T-helper 1 cell (primary cell): ENCODE measurements around the gene CNTN5.

ENCODE experiments used
- DNase-seq, 5 donors: peaks; one replicate each; pipeline ENCODE4 v3.0.0-alpha.2; 2012 to 2020

Gene CNTN5

DNA sequence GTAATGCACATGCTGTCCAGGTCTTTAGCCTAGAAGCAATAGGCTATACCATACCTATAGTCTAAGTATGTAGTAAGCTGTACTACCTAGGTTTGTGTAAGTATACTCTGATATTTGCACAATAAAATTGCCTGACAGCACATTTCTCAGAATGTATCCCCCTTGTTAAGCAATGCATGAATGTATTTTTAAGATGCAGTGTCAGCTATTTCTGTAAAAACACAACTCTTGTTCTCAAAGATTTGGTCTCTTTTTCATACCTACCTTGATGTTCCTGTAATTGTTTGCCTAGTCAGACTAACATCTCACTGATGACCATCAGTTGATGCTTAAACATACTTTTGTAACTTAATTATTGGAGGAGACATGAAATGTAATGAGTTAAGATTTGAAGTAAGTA, 619.9 kb downstream of the CNTN5 start:
- DNase-seq = no peak

DNA sequence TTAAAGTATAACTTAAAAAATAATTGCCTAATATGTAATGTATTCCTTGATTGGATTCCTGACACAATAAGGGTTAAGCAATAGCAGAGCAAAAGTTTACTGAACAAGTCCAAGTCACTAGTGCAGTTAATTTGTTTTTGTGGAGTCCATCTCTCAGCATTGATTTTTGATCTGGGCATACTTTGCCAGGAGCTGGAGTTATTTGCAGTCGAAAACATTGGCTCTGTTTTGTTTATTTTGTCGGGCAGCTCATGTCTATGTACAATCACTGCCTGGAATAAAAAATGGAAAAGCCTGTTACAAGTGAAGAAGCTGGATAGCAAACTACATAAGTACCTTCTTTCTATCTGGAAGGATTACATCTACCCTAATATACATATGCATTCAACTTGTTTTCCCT, 625.2 kb downstream of the CNTN5 start:
- no peak for DNase-seq

DNA sequence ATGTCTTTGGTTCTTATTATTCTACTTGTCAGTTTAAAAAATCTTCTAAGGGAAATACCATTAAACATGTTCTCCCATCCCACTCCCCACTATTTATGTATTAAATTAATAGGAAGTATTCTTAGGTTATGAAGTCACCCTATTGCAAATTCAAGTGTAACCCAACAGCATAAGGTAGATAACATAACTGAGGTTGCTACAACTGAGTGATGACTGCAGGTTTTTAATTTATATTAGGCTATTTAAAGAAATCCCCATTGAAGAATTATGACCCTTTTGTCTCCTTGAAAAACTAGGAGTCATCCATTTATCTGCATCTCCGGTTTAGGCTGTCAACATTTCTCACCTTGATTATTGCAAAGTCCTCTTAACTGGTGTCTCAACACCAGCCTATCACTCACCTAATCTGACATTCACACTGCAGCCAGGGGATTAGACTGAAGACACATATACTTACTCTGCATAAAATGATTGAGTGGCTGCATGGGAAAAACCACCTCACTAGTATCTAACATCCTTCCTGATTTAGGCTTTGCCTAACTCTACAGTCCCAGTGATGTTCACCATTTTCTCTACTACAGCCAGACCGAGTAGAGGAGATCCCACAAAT, 649.4 kb downstream of the CNTN5 start:
- DNase-seq = no peak

DNA sequence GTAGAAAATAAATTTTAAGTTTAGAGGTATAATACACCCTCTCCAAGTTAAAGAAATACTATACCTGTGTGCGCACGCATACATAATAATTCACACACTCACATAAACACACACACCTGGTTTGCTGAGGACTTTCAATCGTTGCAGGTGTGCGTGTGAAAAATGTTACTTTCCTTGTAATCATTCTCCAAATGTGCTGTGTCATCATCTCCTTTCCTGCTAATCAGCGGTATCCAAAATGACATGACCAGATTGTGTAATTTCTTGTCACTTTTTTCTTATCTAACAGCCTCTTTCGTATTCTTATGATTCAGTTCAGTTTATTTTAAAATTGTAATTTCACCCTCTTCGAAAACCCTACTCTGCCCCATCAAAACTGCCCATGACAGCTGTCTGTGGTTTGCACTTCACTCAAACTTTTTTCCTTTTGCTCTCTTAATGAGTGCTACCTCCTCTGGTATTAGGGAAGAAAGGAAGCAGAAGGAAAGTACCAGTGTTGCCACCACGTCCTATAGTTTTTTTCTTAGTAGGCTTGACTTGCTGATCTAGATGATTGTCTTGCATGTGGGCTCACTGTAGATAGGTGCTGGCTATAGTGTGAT, 651.2 kb downstream of the CNTN5 start:
- DNase-seq = no peak

DNA sequence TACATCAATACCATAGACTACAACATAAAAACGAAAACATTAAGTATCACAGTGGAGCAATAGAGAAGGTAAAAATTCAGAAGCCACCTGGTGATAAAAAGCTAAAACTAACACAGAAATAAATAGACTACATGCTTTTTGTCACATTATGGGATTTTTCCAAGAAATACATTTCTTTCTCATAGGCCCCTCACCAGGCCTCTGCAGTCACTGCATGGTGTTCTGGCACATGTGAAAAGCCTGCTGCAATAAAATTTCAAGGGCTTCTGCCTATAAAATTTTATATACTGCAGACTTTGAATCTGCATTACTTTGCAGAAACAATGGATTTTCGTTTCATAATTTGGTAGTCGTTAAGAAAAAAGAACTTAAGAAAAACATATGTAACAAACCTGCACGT, 655.5 kb downstream of the CNTN5 start:
- no peak for DNase-seq

DNA sequence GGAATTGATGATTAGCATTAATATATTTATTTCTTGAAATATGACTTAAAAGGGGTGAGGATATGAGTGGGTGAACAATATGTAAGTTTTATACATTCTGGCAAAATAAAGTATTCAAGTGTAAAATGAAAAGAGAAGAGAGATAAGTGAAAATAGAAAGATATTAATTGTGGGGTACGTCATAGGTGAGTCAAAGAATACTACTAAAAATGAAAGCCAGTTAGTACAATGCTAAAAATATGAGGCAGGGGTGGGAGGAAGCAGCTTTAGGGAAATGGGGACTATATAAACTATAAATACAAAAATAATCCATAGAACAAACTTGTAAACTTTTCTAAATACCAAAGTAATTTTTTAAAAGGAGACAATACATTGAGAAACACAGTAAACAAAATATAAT, 661.4 kb downstream of the CNTN5 start:
- DNase-seq = no peak

DNA sequence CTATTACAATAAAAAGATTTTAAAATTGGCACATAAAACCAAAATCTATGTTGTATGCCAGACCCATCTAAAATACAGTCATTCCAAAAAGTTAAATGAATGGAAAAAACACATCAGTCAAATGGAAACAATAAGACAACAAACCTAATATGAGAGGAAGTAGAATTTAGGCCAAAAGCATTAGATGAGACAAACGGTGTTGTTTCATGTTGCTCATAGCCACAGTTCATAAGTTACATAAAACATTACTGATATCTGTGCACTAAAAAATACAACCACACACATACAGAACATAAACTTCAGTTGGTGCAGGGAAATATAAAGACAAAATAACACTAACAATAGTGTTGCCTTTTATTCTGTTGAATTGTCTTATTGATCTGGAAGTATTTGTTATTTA, 661.9 kb downstream of the CNTN5 start:
- no peak for DNase-seq

DNA sequence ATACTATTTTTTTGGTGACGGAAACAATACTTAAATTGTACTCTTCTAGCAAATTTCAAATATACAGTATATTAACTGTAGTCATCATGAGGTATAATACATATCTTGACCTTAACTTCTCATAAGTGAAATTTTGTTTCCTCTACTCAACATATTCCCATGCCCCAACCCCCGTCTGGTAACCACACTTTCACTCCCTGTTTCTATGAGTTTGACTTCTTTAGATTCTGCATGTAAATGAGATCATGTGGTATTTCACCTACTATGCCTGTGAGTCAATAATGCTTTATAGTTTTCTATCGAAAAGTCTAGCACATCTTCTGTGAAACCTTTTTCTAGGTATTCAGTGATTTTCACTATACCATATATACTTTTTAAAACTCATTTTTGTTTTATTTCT, 663.2 kb downstream of the CNTN5 start:
- DNase-seq = no peak

DNA sequence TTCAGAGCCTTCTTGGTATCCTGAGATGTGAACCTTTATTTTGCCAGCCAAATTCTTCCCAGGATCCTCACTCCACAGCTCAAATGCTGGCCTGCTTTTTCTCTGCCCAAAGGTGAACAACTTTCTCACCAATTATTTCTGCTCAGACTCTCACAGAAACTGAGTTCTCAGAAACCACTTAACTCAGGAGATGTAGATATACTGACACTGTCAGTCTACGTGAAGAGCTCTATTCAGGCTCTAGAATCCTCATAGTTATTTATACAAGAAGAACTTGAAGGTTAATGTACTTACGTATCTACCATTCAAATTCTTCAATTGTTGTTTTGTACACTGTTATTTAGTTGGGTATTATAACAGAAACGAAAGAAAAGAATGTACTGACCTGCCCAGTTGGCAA, 666.1 kb downstream of the CNTN5 start:
- no peak for DNase-seq

DNA sequence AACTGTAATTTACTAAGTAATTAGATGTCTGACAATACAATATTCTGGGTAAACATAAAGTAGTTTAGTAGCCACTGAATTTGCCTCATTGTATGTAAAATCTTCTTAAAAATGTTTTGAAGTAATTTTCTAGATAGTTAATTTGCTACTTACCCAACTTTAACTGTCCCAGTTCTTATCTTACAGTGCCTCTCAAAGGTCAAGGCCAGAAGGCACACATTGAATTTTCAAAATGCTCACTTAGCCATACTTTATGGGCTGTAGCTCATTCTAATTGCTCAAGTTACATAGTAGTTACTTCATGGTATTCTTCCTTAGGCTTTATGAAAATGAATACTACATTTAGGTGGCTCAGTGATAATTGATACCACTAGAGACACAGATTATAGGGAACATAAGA, 666.6 kb downstream of the CNTN5 start:
- DNase-seq = no peak

DNA sequence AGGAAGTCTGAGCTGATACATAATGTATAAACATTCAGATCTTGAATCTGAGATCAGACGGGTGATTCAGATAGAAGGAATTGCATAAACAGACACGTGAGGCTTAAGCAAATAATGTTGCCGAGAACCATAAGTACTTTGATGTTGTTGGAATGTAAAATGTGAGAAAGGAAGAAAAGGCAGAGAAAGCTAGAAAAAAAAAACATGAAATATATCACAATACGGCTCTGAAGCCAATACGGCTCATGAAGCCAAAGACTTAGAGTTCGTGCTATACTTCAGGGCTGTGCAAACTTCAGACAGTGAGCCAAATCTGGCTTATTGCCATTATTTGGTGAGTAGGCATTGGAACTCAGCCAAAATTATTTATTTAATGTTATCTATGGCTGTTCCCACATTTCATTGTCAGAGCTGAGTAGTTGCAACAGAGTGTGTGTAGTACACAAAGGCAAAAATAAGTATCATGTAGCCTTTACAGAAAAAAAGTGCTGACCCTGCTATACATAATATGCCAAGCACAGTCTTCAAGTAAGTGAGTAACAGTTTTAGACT, 673.3 kb downstream of the CNTN5 start:
- no peak for DNase-seq

DNA sequence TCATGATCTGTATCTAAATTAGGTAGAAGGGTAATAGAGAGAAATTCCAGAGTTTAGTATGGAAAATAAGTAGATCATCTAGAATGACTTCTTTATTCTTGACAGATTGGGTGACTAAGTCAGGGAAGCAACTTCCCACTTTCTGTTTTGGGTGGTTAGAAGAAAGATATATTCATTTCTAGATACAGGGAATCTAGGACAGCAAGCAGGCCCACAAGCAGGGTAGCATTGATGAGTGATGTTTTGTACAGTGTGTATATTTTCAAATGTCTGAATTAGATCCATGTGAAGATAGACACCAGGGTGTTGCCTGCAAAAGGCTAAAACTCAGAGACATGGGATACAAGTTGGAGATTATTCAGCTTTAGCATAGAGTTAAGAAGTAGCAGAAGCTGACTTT, 674.4 kb downstream of the CNTN5 start:
- DNase-seq = no peak

DNA sequence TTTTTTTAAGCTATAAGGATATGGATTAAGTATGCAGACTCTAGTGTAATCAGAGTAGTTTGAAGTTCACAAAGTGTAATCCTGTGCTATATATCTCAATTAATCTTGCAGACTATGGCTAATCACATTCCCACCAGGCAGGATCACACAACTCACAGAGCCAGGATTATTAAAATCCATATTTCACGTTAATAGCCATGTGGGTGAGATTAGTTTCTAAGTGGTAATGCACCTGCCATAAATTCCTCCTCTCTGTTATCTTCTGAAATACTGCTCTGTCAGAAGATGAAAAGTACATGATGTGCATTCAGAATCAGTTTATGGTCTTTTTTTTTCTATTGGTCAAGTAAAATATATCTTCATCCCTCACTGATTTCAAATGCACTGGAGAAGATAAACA, 686.1 kb downstream of the CNTN5 start:
- no peak for DNase-seq

DNA sequence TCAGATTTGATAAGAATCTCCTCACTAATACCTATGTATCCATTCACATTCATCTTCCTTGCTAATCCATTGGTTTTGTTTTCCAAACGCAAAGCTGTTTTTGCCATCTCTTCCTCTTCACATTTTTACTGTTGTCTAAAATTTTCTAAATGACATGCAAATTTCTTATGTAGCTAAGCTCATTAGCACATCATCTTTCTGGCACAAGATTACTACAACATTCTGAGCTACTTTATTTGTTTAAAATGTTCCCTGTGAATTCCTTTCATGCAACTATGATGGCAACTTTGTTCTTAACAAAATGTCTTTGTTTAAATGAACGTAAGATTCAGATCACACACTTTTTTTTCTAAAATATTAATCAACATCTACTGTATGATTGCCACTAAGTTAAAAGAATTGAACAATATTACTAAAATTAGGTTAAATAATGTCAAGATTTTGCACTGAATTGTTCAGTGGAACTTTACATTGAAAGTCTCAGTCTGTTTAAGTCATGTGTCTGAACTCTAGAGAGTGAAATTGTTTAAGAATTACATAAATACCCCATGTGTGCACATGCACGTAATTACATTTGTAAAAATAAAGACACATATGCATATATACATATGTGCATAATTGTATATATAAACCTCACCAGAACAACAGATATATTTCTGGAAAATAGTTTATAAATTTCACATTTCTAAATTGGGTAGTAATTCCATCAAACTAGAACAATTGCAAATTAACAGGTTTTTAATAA, 688.4 kb downstream of the CNTN5 start:
- DNase-seq = no peak

DNA sequence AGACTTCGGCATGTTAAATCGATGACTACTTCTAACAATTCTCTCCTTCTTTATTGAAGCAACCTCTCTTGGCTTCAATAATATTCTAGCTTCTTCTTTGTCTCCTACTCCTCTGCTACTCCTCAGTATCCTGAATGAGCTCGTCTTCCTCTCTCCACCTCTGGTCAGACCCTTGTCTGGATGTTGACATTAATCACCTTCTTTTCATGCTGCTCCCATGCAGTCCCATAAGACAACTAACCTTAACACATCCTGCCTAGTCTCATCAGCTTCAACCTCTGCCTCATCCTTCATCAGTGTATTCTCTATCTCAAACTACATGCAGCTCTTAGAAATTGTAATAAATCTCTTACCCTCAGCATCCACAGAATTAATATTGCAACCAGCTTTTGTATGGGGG, 695.6 kb downstream of the CNTN5 start:
- DNase-seq = no peak

DNA sequence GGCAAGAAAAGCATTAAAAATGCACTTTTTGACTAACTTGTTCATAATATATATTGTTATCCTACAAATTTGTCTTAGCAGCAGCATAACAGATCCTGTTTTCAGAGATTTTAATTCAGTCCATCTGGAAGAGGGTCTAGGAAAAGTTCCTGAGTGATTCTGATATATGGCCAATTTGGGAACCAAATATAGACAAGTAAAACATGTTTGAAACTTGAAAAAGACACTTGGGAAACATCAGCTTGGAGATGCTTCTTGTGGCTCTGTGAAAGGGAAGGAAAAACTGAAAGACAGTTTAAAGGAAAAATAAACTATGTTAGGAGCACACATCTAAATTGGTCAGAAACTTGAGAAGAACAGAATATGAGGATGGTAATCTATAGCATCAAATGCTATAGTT, 697.5 kb downstream of the CNTN5 start:
- no peak for DNase-seq

DNA sequence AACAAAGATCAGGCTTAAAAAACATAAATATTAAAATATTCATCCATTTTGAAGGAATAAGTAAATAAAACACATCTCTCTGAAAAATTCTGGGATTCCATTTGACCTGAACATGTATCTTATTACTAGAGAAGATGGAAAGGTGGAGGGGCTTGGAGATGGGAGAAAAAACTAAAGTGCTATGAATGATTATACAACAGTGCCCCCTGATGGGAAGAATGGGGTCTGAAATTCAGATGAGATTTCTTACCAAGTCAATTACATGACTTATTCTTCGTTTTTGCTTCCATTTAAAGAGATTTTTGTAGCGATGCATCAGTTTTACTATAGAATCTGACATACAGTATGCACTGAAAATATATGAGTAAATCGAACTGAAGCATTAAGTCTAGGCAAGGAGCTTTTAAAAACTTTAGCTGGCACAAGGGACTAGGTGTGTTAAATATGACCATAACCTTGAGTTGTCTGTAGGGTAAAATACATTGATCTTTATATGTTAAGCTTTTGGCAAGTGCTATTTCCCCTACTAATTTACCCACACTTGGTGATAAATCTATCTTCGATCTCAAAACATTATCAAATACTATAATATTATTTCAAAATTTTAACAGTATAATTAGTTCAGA, 718.8 kb downstream of the CNTN5 start:
- no peak for DNase-seq

DNA sequence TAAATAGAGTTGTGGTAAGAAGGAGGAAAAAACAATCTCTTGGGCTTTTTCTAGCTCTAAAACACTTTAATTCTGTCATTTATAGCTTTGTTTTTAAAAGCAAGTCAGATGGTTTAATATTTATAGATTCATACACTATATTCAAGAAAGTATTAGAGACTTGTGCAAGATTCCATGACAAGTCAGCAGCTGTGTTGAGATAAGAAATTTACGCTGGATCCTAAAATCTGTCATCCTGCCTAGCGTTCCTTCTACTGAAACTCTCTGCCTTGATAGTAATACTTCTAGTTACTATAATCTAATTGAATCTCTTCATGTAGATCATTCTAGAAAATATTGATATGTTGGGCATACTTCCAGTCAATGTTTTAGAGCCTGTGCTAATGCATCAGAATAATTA, 721.8 kb downstream of the CNTN5 start:
- no peak for DNase-seq

DNA sequence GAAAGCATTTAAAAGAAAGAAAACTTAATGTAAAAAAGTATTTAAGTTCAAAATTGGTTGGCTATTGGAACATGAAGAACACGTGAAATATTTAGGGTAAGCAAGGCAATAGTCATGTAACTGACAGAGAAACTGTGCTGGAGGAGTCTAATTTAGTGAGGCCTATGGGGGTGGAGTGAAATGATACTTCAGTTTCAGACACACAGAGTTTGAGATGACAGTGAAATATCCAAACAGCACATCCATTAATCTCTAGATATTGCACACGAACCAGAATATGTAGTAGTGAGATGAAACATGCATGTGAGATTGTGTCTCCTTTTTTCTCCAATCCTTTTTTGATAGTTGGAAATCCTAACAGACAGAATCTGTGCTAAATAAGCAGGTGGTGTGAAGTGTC, 739.0 kb downstream of the CNTN5 start:
- no peak for DNase-seq

DNA sequence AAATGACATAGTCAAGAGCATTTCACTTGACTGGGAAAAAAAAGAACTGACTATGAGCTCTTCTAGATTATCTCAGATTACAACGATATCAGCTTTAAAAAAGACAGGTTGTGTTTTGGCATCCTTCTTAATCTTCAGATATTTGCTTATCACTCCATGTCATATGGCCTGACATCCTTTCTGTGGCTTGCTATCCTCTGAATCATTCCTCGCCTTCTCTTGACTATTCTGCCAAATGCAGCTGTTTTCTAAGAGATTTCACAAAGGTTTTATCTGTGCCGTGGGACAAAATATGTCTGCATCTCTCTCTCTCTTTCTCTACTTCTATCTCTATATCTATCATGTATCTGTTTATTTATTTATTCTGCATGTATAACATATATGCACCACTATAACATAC, 746.1 kb downstream of the CNTN5 start:
- DNase-seq = no peak

DNA sequence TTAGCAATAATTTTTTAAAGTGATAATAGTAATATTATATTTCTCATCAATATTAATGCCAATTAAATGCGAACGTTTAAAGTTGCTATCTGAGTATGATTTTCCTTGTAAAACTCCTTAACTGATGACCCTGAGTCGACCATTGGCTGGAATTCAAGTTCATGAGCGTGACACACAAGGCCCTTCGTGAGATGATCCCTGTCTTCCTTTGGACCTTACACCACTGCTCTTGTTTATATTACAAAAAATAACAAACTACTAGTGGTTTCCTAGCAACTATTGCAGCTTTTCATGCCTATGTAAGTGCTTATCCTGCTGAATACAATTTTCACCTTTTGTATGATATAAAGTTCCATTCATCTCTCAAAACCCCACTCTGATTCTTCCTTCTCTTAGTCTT, 752.9 kb downstream of the CNTN5 start:
- DNase-seq = no peak

DNA sequence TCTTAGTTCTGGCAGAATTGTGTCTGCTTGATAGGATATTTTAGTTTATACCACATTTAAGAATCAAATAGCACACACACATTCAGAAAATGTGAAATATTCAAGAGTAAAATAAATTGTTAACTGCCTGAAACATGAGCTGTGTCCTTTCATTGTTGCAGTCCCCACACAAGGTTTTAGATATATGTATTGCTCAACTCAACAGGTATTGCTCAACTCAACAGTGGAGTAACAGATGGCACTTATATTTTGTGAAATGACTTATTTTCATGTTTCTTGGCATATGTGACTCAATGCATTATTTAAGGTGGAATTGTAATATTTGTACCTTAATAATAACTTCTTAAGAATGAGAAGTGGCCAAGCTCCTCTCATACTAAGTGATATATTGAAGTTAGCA, 760.3 kb downstream of the CNTN5 start:
- no peak for DNase-seq

DNA sequence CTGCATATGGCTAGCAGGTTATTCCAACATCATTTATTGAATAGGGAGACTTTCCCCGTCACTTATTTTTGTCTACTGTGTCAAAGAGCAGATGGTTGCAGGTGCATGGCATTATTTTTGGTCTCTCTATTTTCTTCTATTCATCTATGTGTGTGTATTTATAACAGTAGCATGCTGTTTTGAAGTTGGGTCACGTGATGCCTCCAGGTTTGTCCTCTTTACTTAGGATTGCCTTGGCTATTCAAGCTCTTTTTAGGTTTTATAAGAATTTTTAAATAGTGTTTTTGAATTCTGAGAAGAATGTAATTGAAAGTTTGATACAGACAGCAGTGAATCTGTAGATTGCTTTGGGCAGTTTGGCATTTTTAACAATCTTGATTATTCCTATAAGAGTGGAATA, 770.6 kb downstream of the CNTN5 start:
- no peak for DNase-seq

DNA sequence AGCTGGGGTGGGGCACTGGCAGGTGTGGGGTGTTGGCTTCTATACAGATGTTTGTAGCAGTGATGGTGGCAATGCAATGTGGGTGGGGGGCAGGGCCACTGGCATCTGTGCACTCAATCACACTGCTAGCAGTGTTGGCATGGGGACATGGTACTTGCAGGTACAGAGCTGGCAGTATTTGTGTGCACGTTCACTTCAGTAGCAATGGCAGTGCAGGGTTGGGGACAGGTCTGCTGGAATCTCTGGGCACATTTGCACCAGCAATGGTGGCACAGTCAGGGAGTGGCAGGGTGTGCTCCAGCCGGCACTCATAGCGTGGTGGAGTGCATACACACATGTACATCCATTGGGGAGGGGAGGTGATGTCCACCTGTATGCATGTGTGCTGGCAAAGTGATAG, 775.2 kb downstream of the CNTN5 start:
- no peak for DNase-seq
